ENCODE data around the gene GPR18.

The GPR18 gene

DNA sequence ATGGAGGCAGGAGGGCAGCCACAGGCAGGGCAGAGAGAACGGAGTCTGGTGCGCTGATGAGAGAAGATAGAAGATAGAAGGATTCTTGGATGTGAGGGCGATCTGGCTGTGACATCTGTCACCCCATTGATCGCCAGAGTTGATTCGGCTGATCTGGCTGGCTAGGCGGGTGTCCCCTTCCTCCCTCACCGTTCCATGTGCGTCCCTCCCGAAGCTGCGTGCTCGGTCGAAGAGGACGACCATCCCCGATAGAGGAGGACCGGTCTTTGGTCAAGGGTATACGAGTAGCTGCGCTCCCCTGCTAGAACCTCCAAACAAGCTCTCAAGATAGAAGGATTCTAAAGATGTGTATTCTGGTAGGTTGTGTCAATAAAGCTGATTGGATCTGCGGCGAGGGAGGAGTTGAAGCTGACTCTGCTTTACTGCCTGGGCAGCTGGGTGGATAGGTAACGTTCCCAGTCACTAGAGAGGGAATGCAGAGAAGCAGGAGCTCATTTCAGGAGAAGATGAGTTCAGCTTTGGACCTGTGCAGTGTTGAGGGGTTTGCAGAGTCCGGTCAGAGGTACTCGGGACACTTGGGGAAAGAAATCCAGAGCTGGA lies 52.5 kb downstream of the GPR18 start:
- no peak for DNase-seq

Data from kidney glomerular epithelial cell (primary cell).